Neuronal stem cell (in vitro differentiated cells): ENCODE measurements around the gene HBEGF.

Experiments
- DNase-seq: peaks from one replicate; pipeline ENCODE4 v3.0.0-alpha.2; 2013; ENCODE audit warnings: low spot score
- H2AFZ ChIP-seq: one replicate; pipeline ENCODE4 v1.6.1; 2013; ENCODE audit warnings: mild to moderate bottlenecking, low read length, inconsistent platforms
- H2AK5ac ChIP-seq: 2 replicates; pipeline ENCODE4 v1.6.1; 2013; ENCODE audit warnings: low read depth, mild to moderate bottlenecking, inconsistent platforms, low read length, moderate library complexity, mixed read lengths
- H2BK120ac ChIP-seq: 2 replicates; pipeline ENCODE4 v1.6.1; 2013; ENCODE audit warnings: low read depth, mild to moderate bottlenecking, inconsistent platforms, low read length, moderate library complexity, mixed read lengths
- H2BK12ac ChIP-seq: one replicate; pipeline ENCODE4 v1.6.1; 2013; ENCODE audit warnings: low read length, inconsistent platforms
- H2BK15ac ChIP-seq: 2 replicates; pipeline ENCODE4 v1.6.1; 2013; ENCODE audit warnings: mild to moderate bottlenecking, low read length, inconsistent platforms, mixed read lengths
- H2BK5ac ChIP-seq: one replicate; pipeline ENCODE4 v1.6.1; 2013; ENCODE audit warnings: inconsistent platforms, mild to moderate bottlenecking, low read length, moderate library complexity
- H3K14ac ChIP-seq: one replicate; pipeline ENCODE4 v1.6.1; 2013; ENCODE audit warnings: low read length, inconsistent platforms
- H3K18ac ChIP-seq: 2 replicates; pipeline ENCODE4 v1.6.1; 2013; ENCODE audit warnings: low read length, inconsistent platforms
- H3K23ac ChIP-seq: 2 replicates; pipeline ENCODE4 v1.6.1; 2013; ENCODE audit warnings: low read depth, mild to moderate bottlenecking, mixed read lengths, low read length, inconsistent platforms; ENCODE audit not compliant: poor library complexity
- H3K27ac ChIP-seq: replicated peaks from 3 replicates; pipeline ENCODE4 v1.5.1; 2013; ENCODE audit warnings: low read length, inconsistent platforms
- H3K27me3 ChIP-seq, 3 experiments: 2 replicates each; pipeline ENCODE4 v1.6.1; 2013; ENCODE audit warnings: low read length in 3 of 3, mild to moderate bottlenecking in 2 of 3, inconsistent platforms in 1 of 3, low read depth in 1 of 3, mixed read lengths in 1 of 3, moderate library complexity in 1 of 3; ENCODE audit not compliant: control insufficient read depth in 3 of 3, insufficient read depth in 3 of 3
- H3K36me3 ChIP-seq, 2 donors: replicated peaks in 1 of 2; 2 replicates each; pipeline ENCODE4 v1.6.1; 2013; ENCODE audit warnings: low read length in 2 of 2; ENCODE audit not compliant: control insufficient read depth in 2 of 2, insufficient read depth in 2 of 2
- H3K4ac ChIP-seq: 2 replicates; pipeline ENCODE4 v1.6.1; 2013; ENCODE audit warnings: inconsistent platforms, mild to moderate bottlenecking, low read length, moderate library complexity
- H3K4me1 ChIP-seq, 2 donors: 1 replicate in 1 of 2; 2 replicates in 1 of 2; pipeline ENCODE4 v1.6.1; 2013; ENCODE audit warnings: low read length in 2 of 2, low read depth in 1 of 2; ENCODE audit not compliant: control insufficient read depth in 2 of 2, insufficient read depth in 1 of 2
- H3K4me2 ChIP-seq: one replicate; pipeline ENCODE4 v1.6.1; 2013; ENCODE audit warnings: mild to moderate bottlenecking, low read length, inconsistent platforms; ENCODE audit not compliant: insufficient read depth, poor library complexity, severe bottlenecking
- H3K4me3 ChIP-seq, 2 donors: 2 replicates each; pipeline ENCODE4 v1.5.1; 2013; ENCODE audit warnings: low read length in 2 of 2, mild to moderate bottlenecking in 2 of 2, inconsistent platforms in 1 of 2, moderate library complexity in 1 of 2
- H3K79me1 ChIP-seq: one replicate; pipeline ENCODE4 v1.6.1; 2013; ENCODE audit warnings: low read depth, mild to moderate bottlenecking, inconsistent platforms, low read length, moderate library complexity
- H3K9ac ChIP-seq: one replicate; pipeline ENCODE4 v1.6.1; 2013; ENCODE audit warnings: mild to moderate bottlenecking, low read depth, low read length, inconsistent platforms; ENCODE audit not compliant: poor library complexity
- H3K9me3 ChIP-seq, 2 donors: replicated peaks in 1 of 2; 2 replicates each; pipeline versions ENCODE3 to v1.6.1; 2013; ENCODE audit warnings: low read length in 2 of 2, mild to moderate bottlenecking in 2 of 2, inconsistent platforms in 1 of 2, low read depth in 1 of 2, mixed read lengths in 1 of 2, moderate library complexity in 1 of 2; ENCODE audit not compliant: control insufficient read depth in 2 of 2, insufficient read depth in 1 of 2
- H4K8ac ChIP-seq: one replicate; pipeline ENCODE4 v1.6.1; 2013; ENCODE audit warnings: low read depth, mild to moderate bottlenecking, inconsistent platforms, low read length, moderate library complexity
- H4K91ac ChIP-seq: one replicate; pipeline ENCODE4 v1.6.1; 2013; ENCODE audit warnings: low read length, low read depth, mild to moderate bottlenecking, inconsistent platforms; ENCODE audit not compliant: poor library complexity
- WGBS, 2 donors: extraction: QIAGEN DNeasy Blood & Tissue Kit; methylation state at CpG; one replicate each; pipeline ENCODE4 v1.1.7; 2013; ENCODE audit warnings: missing lambda C conversion rate in 2 of 2, mixed read lengths in 1 of 2; ENCODE audit not compliant: insufficient read length in 2 of 2, insufficient replicate concordance in 1 of 2; ENCODE audit errors: extremely low coverage in 2 of 2; 5-methylcytosine and 5-hydroxymethylcytosine counted together

HBEGF gene

DNA sequence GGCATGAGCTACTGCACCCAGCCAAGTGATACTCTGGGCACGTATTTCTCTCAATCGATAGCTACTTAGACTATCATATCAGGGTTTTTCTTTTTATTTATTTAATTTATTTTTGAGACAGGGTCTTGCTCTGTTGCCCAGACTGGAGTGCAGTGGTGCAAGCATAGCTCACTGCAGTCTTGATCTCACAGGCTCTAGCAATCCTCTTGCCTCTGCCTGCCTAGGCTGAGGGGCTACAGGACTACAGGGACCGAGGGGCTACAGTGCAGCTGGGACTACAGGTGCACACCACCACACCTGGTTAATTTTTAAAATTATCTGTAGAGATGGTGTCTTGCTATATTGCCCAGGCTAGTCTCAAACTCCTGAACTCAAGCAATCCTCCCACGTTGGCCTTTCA is 34.9 kb upstream of the HBEGF start:
- no CpG with 5 or more reads among the region's 4 CpGs for WGBS, 2 donors
- H3K36me3 ChIP-seq, result no peaks in the 10 kb centered on the region
- H3K9me3 ChIP-seq, result no peaks in the 10 kb centered on the region
- no peak overlapping the region for H2BK15ac ChIP-seq
- no peaks in the 10 kb centered on the region for H3K27me3 ChIP-seq
- no peak overlapping the region for H3K4me2 ChIP-seq
- no peak overlapping the region for H3K23ac ChIP-seq
- no peak overlapping the region for H4K91ac ChIP-seq
- no peak overlapping the region for H2BK5ac ChIP-seq
- no peak overlapping the region for H3K4me3 ChIP-seq
- H4K8ac ChIP-seq, result no peak overlapping the region
- no peak overlapping the region for H2AK5ac ChIP-seq
- H3K14ac ChIP-seq, result no peak overlapping the region
- H2BK12ac ChIP-seq, result no peak overlapping the region
- no peaks in the 10 kb centered on the region for H3K4me1 ChIP-seq
- no peak overlapping the region for H3K9ac ChIP-seq
- no peak overlapping the region for H2AFZ ChIP-seq
- no peak for DNase-seq
- H3K18ac ChIP-seq, result no peak overlapping the region
- no peak overlapping the region for H3K27ac ChIP-seq
- H3K79me1 ChIP-seq, result no peaks in the 10 kb centered on the region
- no peak overlapping the region for H2BK120ac ChIP-seq
- H3K4ac ChIP-seq, result no peak overlapping the region

DNA sequence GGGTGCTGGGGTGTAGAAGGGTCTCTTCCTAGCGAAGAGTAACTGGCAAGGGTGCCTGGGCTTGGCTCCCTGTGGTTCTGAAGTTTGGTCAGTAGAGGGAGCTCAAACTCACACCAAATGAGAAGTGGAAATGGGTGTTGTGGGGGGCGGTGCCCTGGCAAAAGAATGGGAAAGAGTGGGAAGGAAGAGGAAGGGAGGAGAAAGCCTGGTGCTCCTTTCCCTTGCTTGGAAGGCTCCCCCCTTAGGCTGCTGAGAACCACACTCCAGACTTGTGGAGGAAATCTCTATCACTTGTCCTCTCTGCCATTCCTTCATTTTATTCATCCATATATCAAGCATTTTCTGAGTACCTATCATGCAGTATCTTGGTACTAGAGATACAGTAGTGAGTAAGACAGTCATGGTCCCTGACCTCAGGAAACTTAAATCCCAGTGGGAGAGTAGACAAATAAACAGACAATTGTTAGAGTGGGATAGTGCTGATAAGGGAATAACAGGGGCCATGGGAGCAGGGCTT is 26.6 kb upstream of the HBEGF start:
- Histone ChIP-seq H3K14ac (no peak overlapping the region), H3K4me3 (no peak overlapping the region), H3K4me2 (no peak overlapping the region), H2BK120ac (no peak overlapping the region), H3K9me3 (no peaks in the 10 kb centered on the region), H3K36me3 (no peaks in the 10 kb centered on the region), H2BK15ac (no peak overlapping the region), H3K4me1 (peaks cover 0 to 2% of the 10 kb centered on the region in 2 donors), H3K27me3 (no peaks in the 10 kb centered on the region), H4K91ac (no peak overlapping the region), H3K18ac (no peak overlapping the region), H2AFZ (peak overlapping the region; percentile 72), H2AK5ac (no peak overlapping the region), H2BK5ac (no peak overlapping the region), H3K9ac (no peak overlapping the region), H3K79me1 (no peaks in the 10 kb centered on the region), H3K4ac (no peak overlapping the region), H2BK12ac (no peak overlapping the region), H3K23ac (no peak overlapping the region), H4K8ac (no peak overlapping the region), H3K27ac (no peak overlapping the region)
- no CpG with 5 or more reads among the region's 2 CpGs for WGBS, 2 donors
- DNase-seq, result peak; percentile 67

DNA sequence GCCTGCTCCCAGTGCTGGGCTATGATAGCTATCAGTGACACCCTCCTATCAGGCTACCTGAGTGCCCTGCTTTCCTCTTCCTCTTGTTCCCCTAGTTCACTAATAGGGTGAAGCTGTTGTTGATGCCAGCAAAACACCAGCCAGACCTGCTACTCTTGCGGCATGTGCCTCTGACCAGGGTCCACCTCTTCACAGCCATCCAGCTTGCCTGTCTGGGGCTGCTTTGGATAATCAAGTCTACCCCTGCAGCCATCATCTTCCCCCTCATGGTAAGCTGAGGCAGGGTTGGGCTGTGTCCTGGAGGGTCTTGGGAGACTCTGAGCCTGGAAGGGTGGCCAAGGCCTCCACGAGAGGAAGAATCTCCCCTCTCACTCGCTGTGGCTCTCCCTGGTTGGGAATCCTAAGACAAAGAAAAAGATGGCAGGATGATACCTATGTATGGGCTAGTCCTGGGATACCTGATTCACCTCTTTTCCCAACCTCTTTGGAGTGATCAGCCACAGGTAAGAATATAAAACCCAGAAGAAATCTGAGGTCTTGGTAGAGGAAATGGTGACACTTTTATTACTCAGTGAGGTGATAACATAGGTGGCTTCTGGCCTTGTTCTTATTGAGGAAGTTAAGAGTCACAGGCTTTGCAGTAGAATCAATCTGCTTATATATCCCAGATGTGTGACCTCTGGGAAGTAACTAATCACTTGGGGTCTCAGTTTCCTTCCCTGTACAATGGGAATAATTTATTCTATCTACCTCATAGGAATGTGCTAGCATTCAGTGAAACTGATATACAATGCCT is 25.2 kb upstream of the HBEGF start:
- Histone ChIP-seq H3K18ac (no peak overlapping the region), H3K27me3 (no peaks in the 10 kb centered on the region), H3K4me3 (no peak overlapping the region), H3K4me2 (no peak overlapping the region), H2AFZ (no peak overlapping the region), H3K14ac (no peak overlapping the region), H2BK5ac (no peak overlapping the region), H3K9me3 (no peaks in the 10 kb centered on the region), H3K9ac (peak overlapping the region; percentile 13), H2BK15ac (no peak overlapping the region), H3K4me1 (peaks cover 0 to 2% of the 10 kb centered on the region in 2 donors), H4K8ac (no peak overlapping the region), H4K91ac (no peak overlapping the region), H2BK12ac (no peak overlapping the region), H3K36me3 (no peaks in the 10 kb centered on the region), H3K27ac (no peak overlapping the region), H2AK5ac (no peak overlapping the region), H2BK120ac (no peak overlapping the region), H3K4ac (no peak overlapping the region), H3K23ac (no peak overlapping the region), H3K79me1 (no peaks in the 10 kb centered on the region)
- no CpG with 5 or more reads among the region's 3 CpGs for WGBS, 2 donors
- DNase-seq, result no peak

DNA sequence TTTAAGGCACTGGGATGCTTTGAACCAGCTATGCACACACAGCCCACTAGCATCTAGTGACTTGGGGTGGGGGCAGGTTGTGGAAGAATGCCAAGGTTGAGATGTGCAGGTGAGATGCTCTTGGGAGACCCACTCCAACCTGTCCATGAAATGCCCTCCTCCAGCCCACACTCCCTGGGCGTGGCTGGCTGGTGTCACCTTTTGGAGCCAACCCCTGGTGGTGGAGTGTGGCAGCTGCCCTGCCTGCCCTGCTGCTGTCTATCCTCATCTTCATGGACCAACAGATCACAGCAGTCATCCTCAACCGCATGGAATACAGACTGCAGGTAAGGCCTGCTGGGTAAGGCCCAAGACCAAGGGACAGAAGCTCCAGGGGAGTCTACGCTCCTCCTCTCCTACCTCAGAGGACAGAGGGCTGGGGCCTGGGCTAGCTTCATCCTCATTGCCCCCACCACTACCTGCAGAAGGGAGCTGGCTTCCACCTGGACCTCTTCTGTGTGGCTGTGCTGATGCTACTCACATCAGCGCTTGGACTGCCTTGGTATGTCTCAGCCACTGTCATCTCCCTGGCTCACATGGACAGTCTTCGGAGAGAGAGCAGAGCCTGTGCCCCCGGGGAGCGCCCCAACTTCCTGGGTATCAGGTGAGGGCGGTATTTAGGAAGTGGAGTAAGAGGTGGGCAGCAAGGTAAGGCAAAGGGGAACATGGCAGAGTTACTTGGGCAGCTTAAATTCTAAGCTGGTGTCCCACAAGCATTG is 21.0 kb upstream of the HBEGF start:
- no peak overlapping the region for H3K14ac ChIP-seq
- H3K4me3 ChIP-seq, result peak overlapping the region in 1 of 2 donors; percentile 25
- no peak overlapping the region for H2AK5ac ChIP-seq
- H3K79me1 ChIP-seq, result no peaks in the 10 kb centered on the region
- H3K4me1 ChIP-seq, result peaks cover 0 to 2% of the 10 kb centered on the region in 2 donors
- H3K4me2 ChIP-seq, result no peak overlapping the region
- WGBS, 2 donors, result no CpG with 5 or more reads among the region's 8 CpGs
- H4K91ac ChIP-seq, result no peak overlapping the region
- no peak for DNase-seq
- no peak overlapping the region for H2BK12ac ChIP-seq
- no peak overlapping the region for H3K4ac ChIP-seq
- H2BK120ac ChIP-seq, result no peak overlapping the region
- H4K8ac ChIP-seq, result no peak overlapping the region
- H3K27me3 ChIP-seq, result peaks cover 0 to 8% (median 0%) of the 10 kb centered on the region in 3 experiments
- H2AFZ ChIP-seq, result no peak overlapping the region
- H3K36me3 ChIP-seq, result no peaks in the 10 kb centered on the region
- no peak overlapping the region for H3K23ac ChIP-seq
- peak overlapping the region; percentile 44 for H3K9ac ChIP-seq
- H3K27ac ChIP-seq, result no peak overlapping the region
- no peak overlapping the region for H2BK5ac ChIP-seq
- H3K9me3 ChIP-seq, result no peaks in the 10 kb centered on the region
- H3K18ac ChIP-seq, result no peak overlapping the region
- H2BK15ac ChIP-seq, result no peak overlapping the region
